H54 (cell line): ENCODE results near the gene GH2.
"Not testable (repeated sequence)": the region's sequence is repeated elsewhere in the genome, so short reads cannot be mapped to it uniquely, and the experiment has no call there.

Experiments used
- DNase-seq: peaks from one replicate; pipeline ENCODE4 v3.0.0; 2011; ENCODE audit warnings: low spot score, mixed read lengths; ENCODE audit not compliant: insufficient read length
- FAIRE-seq: peaks from 3 replicates; lab custom pipeline; 2011; peaks lifted over from hg19 to GRCh38; lab: Jason Lieb, UNC
- POLR2A ChIP-seq: IDR thresholded peaks from 2 replicates; pipeline ENCODE4 v1.6.1; 2011; ENCODE audit warnings: low read depth, mild to moderate bottlenecking, low read length

Gene GH2

DNA sequence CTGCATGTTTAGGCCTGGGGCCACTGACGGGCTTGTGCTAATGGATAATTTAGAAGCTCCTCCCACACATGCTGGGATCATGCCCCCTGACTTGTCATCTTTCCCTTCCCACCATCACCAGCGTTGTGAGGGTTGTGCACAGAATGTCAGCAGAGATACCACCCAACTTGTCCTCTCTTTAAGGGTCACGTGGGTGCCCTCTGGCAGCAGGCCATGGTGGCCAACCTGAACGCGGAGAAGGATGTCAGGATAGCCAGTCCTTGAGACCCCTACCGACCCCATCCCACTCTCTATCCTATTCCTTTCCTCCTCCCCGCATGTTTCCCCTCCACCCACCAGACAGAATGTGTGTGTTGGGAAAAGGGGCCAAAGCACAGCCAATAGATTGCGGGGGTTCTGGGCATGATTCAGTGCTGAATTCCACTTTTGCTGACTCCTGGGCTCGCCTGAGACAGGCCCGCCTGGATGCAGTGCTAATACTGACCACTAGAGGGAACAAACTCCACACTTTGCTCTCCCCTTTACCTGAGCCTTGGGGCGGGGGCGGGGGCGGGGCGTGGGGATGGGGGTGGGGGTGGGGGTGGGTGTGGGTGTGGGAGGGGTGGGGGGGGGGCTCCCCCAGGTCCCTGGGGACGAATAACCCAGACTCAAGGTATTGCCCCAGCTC, at the start of gene GH2:
GH2 (minus strand) TSS at position 10 of the 667 bp plus-strand sequence. CDS start 143 bp downstream, outside the sequence.
- no peak for TF ChIP-seq POLR2A
- DNase-seq: peak; percentile 88
- no peak for FAIRE-seq

DNA sequence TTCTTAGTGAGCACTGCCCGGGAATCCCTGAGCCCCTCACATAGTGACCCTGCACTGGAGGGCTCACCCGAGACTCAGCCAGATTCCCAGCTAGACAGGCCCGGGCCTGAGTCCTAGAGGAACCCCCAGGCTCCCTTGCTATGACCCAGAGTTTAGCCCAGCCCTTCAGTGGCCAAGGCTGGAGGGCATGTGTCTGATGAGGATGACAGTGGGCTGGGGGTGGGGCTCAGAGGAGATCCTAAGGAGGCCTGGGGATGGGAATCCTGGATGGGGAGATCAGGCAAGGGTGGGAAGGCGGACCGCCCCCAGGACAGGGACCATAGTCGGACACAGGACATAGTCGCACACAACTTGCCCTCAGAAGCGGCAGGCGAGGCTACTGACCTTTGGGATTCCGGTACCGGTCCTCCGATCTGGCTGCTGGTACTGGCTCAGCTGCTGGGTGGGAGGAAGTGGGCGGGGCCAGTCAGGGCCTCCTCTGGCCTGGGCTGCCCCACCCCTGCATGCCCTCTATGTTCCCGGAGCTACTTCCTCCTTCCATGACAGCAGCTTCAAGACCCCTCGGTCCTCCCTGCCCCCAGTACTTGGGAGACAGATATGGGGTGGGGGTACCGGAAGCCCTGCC, 49.3 kb upstream of the GH2 start:
- DNase-seq (no peak), FAIRE-seq (no peak)
- no peak for TF ChIP-seq POLR2A

DNA sequence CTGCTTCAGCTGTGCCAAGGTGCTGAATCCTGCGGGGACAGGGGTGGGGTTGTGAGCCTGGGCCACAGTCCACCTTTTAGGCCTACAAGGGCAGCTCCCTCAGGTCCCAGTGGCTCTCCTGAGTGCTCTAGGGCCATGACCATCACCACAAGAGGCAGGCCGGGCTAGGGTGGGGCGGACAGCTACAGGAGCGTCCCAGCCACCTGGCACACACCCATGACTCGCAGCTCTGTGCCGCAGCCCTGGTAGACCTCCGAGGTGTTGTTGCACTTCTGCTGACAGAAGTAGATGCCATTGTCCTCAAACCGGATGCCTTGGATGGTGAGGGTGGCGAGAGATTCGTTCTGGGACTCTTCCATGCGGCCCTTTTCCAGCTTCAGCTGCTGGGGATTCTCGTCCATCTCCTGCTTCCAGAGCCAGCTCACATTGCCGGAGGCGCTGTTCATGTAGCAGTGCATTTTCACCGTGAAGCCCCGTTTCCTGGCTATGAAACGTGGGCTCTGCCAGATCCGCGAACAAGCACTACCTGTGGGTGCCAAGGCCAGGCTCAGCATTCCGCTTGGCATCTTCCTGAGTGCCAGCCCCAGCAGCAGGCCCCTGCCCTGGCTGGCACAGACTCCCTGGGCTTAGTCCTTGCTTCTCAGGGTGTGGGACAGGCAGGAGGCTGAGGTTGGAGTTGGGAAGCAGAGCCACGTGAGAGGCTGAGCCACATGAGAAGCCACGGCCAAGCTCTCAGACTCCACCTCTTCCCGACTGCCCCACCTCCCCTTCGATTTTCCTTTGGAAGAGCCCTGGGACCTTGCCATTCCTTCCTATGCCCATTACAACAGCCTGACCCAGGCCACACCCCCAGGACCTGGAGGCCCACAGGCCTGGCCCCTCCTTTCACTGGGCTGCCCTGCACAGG, 48.4 kb upstream of the GH2 start:
- no peak for DNase-seq
- no peak for FAIRE-seq
- no peak for TF ChIP-seq POLR2A

DNA sequence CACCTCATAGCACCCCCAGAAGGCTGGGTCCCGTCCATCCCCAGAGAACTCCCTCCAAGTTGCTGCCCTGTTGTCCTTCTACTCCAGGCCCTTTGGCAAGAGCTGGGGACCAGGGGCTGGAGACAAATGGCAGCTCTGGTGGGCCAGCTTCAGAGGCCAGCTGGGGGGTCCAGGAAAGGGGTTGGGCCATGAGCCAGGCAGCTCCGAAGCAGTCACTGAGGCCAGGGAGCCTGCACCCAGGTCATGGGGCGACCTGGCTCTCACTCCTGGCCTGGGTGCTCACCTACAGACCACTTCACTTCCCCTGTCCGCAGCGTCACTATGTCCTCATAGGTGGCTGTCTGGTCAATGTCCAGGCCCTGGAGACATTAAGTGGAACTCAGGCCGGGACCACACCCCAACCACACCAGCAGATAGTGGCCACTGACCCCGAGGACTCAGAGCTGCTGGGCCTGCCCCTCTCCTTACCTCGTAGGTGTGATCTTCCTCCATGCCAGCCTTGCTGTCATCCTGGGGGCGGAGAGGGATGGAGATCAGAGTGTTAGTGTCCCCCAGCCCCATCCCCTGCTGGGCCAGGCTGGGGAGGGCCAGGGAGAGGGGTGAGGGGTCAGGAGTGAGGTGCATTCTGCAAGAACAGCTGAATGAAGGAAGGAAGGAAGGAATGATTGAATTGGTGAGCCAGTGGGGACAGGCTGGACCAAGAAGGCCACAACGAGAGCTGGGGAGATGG, 47.4 kb upstream of the GH2 start:
- no peak for TF ChIP-seq POLR2A
- DNase-seq (no peak), FAIRE-seq (no peak)

DNA sequence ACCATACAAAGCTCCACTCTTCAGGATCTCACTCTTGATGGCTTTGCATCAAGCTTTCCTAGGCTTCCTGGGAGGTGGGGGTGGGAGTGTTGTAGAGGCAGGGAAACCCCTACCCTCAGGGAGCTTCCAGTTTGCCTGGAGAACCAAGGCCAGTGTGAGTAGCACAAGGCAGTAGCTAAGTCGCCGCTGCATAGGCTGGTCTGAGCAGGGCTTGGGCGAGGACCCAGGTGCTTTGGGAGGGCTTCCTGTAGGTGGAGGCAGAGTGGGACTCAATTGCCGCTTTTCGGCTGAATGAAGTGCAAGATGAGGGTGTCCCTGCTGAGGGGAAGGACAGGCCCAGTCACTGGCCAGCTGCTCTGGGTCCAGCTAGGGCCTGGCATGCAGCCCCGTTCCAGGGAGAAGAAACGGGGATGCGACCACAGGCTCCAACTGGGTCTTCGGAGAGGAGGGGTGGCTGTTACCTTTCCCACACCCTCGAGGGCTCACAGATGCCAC, 46.5 kb upstream of the GH2 start:
- FAIRE-seq (no peak), DNase-seq (no peak)
- no peak for TF ChIP-seq POLR2A

DNA sequence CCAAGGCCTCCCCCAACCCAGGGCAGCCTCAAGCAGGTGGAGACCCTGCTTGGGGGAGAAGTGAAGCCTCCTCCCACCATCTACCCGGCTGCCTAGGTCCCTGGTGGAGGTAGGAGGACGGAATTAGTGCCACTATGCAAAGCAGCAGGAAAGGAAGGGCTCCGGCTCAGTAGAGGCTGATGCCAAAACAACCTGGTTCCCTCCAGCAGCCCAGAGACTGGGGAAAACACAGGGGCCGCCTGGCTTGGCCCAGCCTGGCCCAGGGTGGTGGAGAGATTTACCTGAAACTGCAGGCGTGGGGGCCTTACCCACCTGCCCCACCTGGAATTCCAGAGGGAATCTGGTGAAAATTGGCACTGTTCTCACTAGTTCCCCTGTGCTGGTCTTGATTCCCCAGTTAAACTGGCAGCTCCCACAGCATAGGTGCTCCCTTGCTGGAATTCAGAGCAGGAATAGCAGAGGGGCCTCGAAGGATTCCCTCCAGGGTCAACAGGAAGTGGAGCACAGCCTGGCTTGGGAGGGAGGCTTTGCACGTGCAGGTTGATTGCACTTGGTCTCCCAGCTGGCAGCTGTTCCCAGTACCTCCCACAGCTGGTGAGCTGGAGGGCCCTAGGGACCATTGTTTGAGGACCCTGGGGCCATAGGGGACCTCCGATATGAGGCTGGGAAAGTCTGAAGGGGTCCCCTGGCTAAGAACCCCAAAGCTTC, 45.9 kb upstream of the GH2 start:
- no peak for TF ChIP-seq POLR2A
- no peak for FAIRE-seq

DNA sequence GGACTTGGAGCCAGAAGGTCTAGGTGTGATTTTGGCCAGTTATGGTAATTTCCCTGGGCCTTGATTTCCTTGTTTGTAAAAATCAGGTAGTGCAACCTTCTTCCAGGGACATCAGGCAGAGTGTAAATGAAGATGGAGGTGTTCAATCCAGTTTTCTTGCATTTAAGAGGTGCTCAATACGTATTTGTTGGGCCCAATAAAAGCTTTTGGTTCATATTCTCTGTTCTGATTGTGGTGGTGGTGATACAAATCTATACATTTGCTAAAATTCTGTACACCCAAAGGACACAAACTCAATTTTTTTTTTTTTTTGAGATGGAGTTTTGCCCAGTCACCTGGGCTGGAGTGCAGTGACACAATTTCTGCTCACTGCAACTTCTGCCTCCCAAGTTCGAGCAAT, 44.4 kb upstream of the GH2 start:
- DNase-seq (peak; percentile 3), FAIRE-seq (no peak)
- TF ChIP-seq POLR2A: no peak

More for the DNA sequence above, 45.9 kb upstream of the GH2 start:
- DNase-seq: no peak

DNA sequence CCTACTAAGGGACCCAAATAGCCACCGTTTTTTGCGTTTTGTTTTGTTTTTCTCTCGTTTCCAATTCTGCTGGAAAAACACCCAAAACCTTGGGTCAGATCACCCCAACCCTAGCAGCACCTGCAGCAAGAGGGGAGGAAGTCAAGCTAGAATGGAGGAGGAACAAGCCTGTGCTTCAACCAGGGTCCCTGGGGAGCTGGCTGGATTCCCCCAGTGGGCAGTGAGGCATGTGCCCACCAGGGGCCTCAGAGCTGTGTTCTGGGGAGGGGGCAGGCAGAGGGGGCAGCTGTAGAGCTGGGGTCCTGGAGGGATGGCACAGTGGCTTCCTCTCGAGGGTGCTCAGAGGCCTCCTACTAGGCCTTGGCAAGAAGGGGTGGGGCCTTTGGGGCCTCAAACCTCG, 43.9 kb upstream of the GH2 start:
- DNase-seq: no peak
- no peak for FAIRE-seq
- TF ChIP-seq POLR2A: no peak

DNA sequence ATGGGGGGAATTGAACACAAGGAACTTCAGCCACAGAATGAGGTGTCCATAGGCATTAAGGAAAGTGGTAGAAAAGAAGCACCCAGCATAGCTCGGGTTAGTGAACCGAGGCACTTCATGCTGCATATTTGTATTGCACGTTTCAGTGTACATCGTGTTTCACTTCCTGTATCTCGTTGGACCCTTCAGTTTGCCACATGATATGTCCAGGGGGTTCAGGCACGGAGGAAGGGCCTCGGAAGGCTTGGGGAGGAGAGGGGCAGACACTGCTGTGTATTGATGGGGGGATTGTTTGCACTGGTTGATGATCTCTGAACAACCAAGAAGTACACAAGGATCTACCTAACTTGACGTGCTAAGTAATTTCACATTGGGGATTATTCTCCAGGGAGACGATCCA, 40.7 kb upstream of the GH2 start:
- not testable (repeated sequence) for FAIRE-seq, DNase-seq

DNA sequence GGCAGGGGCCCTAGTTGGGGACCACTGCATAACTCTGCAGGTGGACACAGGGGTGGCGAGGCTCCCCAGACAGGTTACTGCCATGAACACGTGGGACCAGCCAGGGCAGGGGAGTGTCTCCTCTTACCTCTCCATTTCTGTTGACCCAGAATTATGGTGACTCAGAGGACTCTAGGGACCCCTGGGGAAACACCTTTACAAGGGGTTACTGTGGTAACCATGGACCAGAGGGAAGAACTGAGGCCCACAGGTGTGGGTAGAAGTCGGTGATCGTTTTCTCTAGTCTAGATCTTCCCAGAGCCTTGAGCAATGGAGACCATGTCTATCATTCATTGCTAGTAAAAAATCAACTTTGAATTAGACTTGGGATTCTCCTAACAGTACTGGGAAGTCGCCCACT, 39.0 kb upstream of the GH2 start:
- not testable (repeated sequence) for DNase-seq

DNA sequence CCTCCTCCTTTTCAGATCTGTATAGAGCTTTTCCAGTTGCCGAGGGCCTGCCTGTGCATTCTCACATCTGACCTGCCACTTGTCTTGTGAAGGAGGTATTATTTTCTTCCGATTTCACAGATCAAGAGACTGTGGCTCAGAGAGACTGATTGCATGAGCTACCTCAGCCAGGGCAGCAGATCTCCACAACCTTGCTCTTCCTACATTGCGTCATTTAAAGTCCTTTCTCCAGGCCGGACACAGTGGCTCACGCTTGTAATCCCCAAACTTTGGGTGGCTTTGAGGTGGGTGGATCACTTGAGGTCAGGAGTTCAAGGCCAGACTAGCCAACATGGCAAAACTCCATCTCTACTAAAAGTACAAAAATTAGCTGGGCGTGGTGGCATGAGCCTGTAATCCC, 38.3 kb upstream of the GH2 start:
- not testable (repeated sequence) for FAIRE-seq, DNase-seq

More for the DNA sequence above, 39.0 kb upstream of the GH2 start:
- FAIRE-seq: not testable (repeated sequence)

DNA sequence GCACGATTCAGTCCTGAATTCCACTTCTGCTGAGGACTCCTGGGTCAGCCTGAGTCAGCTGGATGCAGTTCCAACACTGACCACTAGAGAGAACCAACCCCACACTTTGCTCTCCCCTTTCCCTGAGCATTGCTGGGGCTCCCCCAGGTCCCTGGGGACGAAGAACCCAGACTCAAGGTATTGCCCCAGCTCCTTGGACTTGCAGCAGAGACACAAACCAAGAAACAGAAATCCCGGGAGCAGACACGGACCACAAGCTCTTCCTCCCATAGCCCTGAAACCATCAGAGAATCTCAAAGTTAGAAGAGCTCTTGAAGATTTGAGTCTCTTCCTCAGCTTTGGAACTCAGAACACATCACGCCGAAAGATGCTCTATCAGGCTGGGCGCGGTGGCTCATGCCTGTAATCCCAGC, 37.6 kb upstream of the GH2 start:
- no peak for TF ChIP-seq POLR2A
- no peak for FAIRE-seq
- peak; percentile 83 for DNase-seq

DNA sequence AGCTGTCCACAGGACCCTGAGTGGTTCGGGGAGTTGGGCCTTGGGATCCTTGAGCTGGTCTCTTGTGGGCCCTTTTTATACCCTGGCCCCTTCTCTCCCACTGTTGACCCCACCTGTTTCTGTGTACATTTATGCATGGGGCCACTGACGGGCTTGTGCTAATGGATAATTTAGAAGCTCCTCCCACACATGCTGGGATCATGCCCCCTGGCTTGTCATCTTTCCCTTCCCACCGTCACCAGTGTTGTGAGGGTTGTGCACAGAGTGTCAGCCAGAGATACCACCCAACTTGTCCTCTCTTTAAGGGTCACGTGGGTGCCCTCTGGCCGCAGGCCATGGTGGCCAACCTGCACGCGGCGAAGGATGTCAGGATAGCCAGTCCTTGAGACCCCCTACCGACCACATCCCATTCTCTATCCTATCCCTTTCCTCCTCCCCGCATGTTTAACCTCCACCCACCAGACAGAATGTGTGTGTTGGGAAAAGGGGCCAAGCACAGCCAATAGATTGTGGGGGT, 37.1 kb upstream of the GH2 start, which contains the start of gene GH1:
GH1 (minus strand) TSS at position 51 of the 517 bp plus-strand sequence. CDS start 63 bp downstream, outside the sequence.
- DNase-seq, FAIRE-seq: not testable (repeated sequence)
